HG03097 (cell line): ENCODE results near the gene JOSD2.

Source experiments
- ATAC-seq: cut with Tn5 transposase; IDR thresholded peaks from one replicate; pipeline ENCODE4 v1.9.1; 2021; ENCODE audit not compliant: unreplicated experiment, low FRiP score

The JOSD2 gene

DNA sequence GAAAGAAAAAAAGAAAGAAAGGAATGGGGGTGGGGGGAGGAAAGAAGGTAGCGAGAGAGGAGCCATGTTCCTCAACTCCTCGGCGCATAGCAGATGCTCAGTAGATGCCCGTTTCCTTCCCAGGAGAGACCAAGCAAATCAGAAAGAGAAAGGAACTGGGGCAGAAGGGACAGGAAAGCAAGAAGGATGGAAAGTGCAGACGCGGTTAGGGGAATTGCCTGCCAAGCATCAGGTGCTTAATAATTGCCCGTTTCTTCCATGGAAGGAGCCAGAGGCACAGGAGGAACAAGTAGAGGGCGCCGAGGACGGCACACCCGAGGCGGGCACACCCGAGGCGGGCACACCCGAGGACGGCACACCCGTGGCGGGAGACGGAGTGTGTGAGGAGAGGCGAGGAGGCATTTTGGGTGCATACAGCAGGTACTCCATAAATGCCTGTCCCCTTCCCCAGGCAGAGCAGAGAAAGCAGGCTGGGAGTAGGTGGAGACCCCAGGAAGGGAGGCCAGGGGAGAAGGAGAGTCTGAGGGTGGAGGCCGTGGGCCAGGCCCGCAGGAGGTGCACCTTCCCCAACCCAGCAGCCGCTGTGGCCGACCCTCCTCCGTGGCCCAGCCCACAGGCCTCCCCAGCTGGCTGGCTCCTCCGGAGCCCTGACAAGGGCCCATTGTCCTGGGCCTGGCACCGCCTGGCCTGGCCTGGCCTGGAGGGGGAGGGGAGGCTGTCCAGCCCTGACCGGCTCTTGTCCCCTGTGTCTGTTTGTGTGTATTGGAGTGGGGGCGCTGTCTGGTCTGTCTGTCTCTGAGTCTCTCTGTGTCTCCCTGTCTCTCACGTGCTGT is 14.6 kb downstream of the JOSD2 start:
- no peak for ATAC-seq

DNA sequence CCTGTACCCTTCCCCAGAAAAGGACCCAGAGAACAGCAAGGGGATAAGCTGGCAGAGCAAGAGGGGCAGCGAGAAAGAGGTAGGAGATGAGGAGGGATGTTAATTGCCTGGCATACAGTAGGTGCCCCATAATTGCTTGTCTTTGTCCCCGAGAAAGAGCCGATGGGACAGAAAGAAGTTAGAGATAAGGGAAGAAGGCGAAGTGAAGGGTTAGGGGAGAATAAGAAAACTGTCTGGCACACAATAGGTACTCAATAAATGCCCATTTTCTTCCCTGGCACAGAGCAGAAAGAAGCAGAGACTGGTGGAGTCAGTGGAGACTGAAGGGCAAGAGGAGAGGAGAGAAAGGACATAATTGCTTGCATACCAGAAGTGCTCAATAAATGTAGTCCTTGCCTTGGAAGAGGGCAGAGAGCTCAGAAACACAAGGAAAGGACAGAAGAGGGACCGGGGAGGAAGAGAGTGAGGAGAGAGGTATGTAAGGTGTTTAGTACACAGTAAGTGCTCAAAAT is 15.9 kb downstream of the JOSD2 start:
- ATAC-seq: no peak

DNA sequence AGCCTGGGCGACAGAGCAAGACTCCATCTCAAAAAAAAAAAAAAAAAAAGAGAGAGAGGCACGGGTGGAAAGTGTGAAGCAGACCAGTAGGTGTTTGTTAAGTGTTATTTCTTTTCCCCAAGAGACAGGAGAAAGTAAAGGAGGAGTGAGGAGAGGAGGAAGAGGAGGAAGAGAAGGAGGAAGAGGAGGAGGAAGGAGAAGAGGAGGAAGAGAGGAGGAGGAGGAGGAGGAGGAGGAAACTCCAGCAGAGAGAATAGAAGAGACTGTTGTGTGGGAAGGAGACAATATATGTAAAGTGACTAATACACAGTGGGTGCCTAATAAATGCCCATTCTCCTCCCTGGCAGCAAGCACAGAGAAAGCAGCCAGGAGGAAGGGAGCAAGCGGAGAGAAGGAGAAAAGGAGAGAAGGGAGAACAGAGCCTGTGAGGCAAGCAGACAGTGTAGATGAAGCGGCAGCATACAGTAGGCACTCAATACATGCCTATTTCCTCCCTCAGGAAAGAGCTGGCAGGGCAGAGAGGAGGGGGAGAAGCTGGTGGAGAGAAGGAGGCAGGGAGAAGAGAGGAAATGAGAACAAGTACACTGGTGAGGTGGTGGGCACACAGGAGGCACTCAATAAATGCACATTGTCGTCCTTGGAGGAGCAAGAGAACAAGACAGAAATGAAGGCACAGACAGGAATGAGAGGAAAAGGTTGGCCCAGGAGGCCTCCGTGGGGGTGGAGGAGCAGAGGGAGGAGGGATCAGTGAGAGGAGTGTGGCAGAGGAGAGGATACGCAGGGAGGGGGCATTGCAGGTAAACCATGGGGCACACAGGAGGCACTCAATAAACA is 16.6 kb downstream of the JOSD2 start:
- ATAC-seq: no peak

DNA sequence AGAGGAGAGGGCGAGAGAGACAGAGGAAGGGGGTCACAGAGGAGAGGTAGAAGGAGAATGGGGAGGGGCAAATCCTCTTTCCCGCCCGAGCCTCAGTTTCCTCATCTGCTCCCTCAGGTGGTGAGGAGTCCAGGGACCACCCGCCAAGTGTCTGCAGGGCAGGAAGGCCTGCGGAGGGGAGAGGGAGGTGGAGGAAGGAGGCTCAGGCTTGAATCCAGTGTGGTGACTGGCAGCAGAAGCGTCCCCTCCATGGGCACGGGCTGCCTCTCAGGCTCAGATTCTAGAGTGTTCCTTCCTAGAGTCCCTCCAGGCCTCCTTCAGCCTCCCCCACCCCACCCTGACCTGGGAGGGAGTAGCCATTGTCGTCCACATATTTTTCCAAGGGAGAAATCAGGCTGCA is 17.8 kb downstream of the JOSD2 start:
- ATAC-seq: no peak

DNA sequence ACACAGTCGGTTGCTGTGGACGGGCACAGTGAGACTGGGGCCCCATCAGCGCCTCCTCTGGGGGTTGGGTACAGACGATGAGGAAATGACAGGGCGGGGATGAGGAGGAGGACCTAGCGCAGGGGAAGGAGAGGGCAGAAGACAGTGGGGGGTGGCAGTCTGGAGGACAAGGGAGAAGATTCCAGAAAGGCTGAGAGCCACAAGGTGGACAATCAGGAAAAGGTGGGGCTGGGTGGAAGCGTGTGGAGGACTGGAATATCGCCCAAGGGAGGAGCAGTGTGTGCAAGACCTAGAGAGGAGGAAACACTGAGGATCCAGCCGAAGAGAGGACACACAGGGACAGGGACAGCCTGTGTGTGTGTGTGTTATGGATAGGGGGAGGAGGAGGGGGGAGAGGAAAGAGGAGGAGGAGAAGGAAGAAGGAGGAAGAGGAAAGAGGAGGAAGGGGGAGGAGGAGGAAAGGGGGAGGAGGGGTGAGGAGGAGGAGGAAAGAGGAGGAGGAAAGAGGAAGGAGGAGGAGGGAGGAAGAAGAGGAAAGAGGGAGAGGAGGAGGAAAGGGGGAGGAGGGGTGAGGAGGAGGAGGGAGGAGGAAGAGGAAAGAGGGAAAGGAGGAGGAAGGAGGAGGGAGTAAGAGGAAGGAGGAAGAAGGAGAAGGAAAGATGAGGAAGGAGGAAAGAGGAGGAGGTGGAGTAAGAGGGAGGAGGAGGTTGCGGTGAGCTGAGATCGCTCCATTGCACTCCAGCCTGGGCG is 18.5 kb downstream of the JOSD2 start:
- ATAC-seq: no peak

DNA sequence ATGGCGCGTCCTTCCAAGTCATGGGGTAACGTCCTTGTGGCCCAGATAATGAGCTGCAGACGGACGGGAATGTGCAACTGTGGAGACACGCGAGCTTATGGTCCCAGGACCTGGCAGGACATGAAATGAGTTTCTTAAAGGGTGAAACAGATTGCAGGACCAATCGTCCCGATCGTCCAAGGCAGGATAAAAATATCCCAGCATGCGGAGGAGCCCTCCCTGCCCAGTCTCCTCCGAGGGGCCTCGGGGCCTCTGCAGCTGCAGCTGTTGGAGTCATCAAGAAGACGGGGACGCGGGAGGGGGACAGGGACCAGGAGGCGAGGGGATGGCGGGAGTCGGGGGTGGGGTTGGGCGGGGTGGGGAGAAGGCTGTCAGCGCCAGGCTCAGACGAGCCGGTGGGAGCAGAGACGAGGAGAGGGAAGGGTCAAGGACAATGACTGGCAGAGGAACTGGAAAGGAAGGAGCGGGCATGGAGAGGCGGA is 20.0 kb downstream of the JOSD2 start:
- no peak for ATAC-seq

DNA sequence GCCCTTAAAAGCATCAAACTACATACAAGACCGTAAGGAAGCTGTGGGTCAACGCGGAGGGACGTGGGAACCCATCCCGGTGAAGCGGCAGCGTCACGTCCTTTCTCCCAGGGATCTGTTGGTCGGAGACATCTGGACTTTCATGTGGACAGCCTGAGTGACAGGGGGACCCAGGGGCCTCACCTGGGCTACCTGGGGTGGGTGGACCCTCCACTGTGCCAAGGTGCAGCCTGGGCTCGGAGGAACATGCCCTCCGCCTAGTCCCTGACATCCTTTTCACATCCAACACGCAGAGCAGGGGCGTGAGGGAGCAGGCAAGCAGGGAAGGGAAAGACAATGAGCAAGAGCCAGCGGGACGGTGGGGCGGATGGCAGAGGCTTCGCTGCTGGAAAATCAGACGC is 20.6 kb downstream of the JOSD2 start:
- ATAC-seq: no peak

DNA sequence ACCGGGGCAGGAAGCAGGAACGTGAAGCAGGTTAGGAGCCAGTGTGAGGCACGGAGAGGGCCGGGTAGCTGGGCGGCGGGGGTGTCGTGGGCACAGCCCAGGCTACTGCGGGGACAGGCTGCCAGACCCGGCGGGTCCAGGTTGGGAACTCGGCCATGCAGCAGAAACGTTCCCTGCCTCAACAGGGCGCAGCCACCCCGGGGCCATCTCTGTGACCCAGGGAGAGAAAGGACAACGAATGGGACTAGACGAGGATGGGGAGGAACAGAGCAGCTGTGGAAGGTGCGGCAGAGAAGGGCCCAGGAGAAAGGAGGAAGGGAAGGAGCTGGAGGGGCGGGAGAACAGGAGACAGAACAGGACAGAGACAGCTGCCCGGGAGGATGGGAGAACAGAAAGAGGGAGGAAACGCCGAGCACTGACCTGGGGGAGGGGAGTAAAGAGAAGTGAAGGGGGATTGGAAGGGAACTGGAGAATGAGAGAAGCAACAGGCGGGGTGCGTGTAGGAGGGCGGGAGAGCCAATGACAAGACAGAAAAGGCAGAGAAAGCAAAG is 21.5 kb downstream of the JOSD2 start:
- no peak for ATAC-seq

DNA sequence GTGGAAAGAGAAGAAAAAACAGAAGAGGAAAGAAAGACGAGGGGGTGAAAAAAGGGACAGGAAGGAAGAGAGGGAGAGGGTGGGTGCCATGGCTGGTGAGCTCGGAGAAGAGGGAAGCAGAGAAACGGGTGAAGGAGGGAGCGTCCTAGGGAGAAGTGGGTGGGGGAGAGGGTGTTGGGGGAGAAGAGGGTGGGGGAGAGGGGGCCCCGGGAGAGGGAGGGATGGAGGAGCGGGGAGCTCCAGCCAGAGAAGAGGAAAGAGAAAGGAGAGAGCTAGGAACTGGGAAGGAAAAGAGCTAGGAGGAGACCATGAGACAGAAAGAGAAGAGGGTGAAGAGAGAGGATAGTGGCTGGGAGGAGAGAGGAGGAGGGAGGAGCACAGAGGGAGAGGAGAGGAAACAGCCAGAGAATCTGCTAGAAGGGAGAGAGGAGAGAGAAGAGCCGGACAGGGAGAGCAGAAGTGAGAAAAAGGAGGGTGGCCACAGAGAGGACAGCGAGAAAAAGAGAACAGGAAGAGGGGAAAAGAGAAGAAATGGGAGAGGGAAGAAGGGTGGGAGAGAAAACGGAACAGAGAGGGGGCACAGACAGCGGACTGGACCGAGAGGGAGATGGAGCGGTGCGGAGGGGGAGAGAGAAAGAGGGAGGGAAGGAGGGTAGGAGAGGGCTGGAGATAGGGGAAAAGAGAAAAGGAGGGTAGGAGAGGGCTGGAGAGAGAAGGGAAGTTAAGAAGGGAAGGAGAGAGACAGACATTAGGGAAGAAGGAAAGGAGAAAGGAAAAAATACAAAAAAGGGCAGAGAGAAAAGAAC is 22.4 kb downstream of the JOSD2 start:
- ATAC-seq: no peak

DNA sequence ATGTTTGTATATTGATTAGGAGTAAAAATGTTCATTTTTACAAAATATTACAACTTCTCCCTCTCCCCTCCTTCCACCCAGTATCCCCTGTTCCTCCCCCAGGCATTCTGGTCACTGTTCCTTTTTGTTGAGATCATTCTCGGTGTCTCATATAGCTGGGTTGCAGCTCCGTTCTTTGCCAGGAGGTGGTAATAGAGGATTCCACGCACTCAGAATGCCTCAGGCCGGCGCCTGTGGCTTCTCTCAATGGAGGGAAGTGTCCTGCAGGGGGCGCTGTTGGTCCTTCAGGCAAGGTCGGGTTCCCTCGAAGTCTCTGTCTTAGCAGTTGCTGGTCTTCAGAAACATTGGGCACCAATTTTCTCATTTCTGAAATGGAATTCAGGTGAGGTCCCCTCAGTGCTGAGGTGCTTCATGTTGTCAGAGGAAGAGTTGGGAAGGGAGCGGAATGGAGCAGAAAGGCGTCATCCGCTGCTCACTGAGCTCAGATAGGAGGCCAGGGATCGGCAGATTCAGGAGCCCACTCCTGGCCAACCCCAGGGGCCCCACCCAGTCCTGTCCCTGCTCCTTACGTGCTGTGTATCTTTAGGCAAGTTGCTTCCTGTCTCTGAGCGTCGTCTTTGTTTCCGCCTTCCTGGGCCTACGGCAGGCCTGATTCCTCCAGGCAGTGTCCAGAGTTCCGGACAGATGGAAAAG is 24.0 kb downstream of the JOSD2 start:
- ATAC-seq: no peak

DNA sequence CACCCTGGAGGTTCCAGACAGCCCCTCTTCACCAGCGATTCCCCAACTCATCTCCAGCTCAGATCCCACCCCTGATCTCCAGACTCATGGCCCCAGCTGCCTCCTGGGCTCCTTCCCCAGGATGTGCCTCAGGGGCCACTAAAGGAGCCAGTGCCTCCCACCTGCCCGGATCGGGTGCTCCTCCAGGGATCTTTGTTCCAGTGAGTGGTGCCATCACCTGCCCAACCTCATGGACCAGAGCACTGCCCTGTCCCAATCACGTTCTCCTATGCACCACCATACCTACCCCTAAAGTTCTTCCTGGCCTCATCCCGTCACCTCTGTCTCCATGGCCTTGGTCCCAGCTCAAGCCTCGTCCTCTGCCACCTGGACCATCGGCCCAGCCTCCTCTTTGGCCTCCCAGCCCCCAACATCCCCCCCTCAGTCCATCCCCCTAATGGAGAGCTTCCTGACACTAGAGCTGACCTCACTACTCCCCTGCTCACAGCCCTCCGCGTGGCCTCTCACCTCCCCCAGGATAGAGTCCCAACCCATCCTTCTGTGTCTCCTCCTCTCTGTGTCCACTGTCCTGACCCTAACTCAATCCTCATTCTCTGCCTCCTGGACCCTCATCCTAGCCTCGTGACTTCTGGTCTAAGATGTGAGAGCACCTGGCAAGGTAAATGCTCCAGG is 25.6 kb downstream of the JOSD2 start:
- ATAC-seq: no peak

DNA sequence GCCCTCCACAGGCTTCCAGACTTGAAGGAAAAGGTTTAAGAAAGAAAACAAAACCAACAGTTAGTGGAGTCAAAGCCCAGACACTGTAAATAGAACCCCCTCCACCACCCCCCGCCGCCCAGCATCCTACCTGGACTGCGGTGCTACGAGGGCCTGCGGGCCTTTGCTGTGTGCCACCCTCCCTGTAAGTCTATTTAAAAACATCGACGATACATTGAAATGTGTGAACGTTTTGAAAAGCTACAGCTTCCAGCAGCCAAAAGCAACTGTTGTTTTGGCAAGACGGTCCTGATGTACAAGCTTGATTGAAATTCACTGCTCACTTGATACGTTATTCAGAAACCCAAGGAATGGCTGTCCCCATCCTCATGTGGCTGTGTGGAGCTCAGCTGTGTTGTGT is 28.1 kb downstream of the JOSD2 start:
- no peak for ATAC-seq

DNA sequence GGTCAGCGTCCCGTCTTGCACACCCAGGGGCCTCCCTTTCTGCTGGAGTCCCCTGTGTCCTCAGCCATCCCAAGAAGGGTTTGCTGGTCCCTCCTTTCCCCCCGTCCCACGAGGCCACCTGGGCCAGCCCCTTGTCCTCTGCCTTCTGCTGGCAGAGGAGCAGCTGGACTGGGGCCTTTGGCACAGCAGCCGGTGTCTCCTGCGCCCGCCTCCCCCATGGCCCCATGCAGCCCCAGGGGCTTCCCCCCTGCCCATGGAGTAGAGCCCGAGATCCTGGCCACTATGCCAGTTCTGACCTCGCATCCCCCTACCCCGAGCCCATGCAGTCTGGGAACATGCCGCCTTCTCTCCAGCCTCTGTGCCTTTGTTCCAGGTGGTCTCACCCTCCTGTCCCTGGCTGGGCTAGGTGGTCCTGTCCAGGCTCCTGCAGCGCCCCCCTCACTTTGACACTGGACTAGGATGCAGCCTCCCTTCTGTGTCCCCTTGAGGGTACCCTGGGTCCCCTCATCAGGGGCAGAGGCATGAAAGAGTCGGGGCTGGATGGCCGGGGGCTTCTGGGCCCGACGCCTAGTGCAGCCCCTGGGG is 28.6 kb downstream of the JOSD2 start:
- no peak for ATAC-seq

DNA sequence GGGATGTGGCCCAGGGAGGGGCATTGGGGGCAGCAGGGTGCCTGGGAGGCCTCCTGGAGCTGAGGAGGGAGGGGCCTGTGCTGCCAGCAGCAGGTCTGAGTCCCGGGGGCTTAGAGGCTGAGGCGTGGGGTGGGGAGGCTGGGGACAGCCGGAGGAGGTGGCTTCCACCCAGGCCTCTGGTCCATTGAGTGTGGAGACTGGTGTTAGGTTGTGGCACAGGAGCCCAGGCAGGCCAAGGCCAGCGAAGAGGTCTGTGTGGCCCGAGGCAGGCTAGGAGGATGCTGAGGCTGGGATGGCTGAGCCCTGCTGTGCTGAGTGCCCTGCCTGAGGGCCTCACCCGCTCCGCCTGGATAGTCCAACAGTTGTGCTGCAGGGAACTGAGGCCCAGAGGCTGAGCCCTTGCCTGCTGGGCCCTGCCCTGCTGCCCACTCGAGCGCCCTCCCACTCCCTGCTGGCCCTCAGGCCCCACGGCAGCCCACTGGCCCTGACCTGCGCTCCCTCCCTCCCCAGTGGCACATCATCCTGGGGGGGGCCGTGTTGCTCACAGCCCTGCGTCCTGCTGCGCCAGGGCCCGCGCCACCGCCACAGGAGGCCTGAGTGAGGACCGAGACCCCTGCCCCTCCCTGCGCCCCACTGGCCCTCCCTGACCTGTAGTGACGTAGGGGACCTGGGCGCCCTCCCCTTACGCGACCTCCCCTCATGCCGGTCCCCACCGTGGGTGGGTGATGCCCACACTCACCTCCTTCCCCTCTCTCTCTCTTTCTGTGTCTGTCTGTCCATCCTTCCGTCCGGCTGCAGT is 29.4 kb downstream of the JOSD2 start:
- no peak for ATAC-seq

DNA sequence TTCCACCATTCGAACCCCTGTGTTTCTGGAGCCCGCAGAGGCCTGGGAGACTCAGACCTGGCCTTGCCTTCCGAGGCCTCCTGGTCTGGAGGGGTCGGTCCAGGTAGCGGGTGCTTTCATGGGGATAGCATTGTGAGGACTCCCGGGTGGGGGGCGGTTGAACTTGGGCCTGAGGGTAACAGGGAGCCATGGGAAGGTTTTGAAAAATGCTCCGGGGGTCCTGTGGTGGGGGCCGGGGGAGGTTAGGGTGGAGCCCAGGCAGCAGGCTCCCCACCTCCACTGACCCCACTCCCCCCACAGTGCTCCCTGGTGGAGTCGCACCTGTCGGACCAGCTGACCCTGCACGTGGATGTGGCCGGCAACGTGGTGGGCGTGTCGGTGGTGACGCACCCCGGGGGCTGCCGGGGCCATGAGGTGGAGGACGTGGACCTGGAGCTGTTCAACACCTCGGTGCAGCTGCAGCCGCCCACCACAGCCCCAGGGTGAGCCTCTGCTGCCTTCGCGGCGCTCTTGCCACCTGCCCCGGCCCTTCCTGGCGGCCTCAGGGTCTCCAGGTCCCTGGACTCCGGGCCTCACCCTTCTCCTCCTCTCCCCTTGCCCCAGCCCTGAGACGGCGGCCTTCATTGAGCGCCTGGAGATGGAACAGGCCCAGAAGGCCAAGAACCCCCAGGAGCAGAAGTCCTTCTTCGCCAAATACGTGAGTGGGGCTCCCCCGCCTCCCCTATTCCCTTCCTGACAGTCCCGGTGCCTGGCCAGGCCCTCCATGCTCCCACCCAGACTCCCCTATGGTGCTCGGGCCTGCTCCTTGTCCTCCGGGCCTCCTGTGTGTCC is 30.5 kb downstream of the JOSD2 start:
- ATAC-seq: no peak

DNA sequence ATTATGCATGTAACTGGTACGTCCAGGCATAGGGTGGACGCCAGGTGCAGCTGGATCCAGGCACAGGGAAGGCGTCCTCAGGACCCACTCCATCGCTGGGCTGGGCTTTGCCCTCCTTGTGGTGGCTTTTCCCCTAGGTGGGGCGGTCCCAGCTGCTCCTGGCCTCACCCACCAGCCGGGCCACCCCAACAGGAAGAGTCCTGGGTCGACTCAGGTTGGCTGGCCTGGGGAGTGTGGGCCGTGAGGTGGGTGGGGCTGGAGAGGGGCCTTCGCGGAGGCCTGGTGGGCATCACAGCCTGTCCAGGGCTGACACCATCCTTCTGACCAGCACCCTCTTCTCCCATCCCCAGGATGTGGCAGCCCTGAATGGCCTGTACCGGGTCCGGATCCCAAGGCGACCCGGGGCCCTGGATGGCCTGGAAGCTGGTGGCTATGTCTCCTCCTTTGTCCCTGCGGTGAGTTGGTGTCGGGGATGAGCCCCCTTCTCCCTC is 31.2 kb downstream of the JOSD2 start:
- ATAC-seq: no peak
